Measurements from ENCODE around the gene FREY1.

- TF ChIP-seq CTCF (optimal IDR thresholded peaks at IDR 0.05 in 1 of 3, IDR thresholded peaks at IDR 0.05 in 1 of 3, conservative IDR thresholded peaks at IDR 0.05 in 1 of 3; ENCODE audit: extremely low read depth in 1 of 3, insufficient read depth in 2 of 3, low read length in 3 of 3) (no peak), EZH2 (IDR thresholded peaks at IDR 0.05; ENCODE audit: low read length) (no peak)
Observed at GRCh38 chr11:45918962-45919675, 12.0 kb upstream of the FREY1 start.
